NOMO-1 treated with dmso at 0.1 percent for 144 hours (cell line): ENCODE results near the gene SIRT1.
"Not testable (repeated sequence)": the region's sequence is repeated elsewhere in the genome, so short reads cannot be mapped to it uniquely, and the experiment has no call there.

Experiments
- DNase-seq: peaks from one replicate; lab custom pipeline; 2025; ENCODE audit not compliant: unreplicated experiment; lab: John Stamatoyannopoulos, UW

Gene SIRT1

DNA sequence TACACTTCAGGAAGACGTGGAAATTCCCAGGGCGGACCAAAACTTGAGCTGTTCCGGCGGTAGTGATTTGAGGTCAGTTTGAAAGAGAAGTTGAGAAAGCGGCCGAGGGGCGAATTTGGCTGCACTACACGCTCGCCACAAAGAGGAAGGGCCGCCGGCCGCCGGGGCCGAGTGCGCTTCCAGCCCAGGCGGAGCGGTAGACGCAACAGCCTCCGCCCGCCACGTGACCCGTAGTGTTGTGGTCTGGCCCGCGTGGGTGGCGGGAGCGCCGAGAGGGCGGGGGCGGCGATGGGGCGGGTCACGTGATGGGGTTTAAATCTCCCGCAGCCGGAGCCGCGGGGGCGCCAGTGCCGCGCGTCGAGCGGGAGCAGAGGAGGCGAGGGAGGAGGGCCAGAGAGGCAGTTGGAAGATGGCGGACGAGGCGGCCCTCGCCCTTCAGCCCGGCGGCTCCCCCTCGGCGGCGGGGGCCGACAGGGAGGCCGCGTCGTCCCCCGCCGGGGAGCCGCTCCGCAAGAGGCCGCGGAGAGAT lies at the start of gene SIRT1:
Gene SIRT1, plus strand, starts transcription at position 344 of the 529 bp plus-strand sequence. Its CDS starts 66 bp downstream, at position 410.
- DNase-seq, result peak; percentile 97

DNA sequence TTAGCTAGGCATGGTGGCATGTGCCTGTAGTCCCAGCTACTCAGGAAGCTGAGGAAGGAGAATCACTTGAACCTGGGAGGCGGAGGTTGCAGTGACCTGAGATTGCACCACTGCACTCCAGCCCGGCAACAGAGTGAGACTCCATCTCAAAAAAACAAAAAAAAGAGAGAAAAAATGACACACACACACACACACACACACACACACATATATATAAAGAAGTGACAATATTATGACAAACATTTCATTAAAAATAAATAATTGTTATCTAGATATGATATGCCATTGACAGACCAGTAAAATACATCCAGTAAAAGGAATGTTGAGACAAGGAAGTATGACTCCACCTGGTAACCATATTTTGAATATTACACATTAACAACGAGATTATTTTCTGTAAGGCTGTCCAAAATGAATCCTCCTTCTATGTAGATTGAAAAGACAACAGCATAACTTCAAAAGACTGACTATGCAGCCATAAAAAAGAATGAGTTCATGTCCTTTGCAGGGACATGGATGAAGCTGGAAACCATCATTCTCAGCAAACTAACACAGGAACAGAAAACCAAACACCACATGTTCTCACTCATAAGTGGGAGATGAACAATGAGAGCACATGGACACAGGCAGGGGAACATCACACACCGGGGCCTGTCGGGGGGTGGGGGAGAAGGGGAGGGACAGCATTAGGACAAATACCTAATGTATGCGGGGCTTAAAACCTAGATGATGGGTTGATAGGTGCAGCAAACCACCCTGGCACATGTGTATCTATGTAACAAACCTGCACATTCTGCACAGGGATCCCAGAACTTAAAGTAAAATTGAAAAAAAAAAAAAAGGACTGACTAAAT lies 48.7 kb upstream of the SIRT1 start:
- not testable (repeated sequence) for DNase-seq

DNA sequence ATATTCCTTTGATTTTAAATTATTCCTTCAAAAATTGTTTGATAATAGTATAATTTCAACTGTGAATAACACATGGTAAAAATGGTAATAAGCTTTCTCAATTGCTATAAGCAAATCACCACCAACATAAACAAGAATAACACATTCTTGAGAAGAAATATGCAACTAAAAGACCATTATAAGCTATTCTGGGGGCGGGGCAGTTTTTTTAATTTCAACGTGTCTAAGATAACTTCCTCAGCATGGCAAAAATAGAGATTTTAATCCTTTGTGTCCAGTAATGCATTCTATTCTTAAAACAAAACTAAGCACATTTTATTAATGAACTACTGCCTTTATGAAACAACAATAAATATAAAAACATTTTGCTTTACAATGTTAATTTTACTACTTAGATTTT lies 48.0 kb upstream of the SIRT1 start:
- no peak for DNase-seq

DNA sequence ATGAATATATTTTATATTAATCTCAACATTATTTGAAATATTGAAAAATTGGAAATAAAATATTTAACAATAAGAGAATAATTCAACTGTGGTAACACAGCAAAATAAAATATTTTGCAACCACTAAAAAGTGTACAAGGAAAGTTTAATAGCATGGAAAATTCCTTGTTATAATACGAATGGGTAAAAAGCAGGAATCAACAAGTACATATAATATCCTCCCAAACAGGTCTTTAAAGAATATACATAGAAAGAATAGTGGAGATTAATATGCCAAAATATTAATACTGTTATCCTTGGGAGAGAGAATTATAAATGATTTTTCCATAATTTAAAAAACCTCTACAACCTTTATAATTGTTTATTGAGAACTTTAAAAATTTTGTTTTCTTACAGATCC lies 47.5 kb upstream of the SIRT1 start:
- DNase-seq, result no peak

DNA sequence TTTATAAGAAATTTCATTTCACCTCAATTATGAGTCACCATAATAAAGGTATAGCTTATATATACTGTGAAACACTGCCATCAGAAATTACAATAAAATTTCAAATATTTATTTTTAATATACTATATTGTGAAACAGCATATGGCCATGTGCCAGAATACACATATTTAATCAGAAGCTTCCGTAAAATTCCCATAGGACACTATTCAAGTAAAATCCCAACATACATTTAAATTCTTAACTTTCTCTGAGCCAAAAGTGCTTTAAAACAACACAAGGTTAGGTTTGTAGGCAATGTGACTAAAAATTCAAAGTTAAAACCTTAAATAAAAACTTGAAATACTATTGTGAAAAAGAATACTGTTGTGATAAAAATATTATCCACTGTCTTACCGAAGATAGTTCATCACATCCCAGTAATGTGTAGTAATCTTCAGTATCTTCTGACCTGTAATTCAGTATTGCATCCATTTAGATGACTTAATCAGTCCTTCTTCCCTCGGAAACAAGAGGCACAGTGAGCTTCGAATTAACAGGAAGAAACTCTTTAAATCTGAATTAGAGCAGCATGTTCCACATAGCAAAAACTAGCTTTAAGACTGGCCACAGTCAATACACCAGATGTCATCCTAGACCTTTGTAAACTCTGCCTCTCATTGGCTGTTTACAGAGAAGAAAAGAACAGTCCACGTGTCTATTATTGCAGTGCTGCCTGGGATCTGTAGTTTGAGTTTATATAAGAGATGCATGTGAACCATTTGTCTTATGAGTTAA lies 46.7 kb upstream of the SIRT1 start, which contains the start of gene DNAJC12:
Gene DNAJC12, minus strand, starts transcription at position 648 of the 774 bp plus-strand sequence. Its CDS starts 177 bp downstream, at position 471.
- no peak for DNase-seq

DNA sequence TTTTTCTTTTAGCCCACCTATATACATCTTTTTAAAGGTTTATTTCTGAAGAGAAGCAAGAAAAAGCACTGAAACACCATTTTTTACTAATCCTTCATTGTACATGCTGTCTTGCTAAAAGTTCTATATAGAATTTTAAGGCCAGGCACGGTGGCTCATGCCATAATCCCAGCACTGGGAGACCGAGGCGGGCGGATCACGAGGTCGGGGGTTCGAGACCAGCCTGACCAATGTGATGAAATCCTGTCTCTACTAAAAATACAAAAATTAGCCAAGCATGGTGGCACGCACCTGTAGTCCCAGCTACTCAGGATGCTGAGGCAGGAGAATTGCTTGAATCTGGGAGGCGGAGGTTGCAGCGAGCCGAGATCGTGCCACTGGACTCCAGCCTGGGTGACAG lies 44.9 kb upstream of the SIRT1 start:
- DNase-seq, result not testable (repeated sequence)

DNA sequence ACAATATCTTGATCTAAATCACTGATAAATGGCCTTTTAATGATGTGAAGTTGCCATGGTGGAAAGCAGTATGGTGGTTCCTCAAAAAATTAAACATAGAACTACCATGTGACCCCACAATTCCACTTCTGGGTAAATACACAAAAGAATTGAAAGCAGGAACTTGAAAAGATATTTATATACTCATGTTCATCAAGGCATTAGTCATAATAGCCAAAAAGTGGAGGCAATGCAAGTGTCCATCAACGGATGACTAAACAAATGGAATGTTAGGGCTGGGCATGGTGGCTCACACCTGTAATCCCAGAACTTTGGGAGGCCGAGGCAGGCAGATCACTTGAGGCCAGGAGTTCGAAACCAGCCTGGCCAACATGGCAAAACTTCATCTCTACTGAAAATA lies 44.5 kb upstream of the SIRT1 start:
- DNase-seq, result no peak

- no peak for DNase-seq
Measured at GRCh38 chr10:67841737-67842136, 42.7 kb upstream of the SIRT1 start.

DNA sequence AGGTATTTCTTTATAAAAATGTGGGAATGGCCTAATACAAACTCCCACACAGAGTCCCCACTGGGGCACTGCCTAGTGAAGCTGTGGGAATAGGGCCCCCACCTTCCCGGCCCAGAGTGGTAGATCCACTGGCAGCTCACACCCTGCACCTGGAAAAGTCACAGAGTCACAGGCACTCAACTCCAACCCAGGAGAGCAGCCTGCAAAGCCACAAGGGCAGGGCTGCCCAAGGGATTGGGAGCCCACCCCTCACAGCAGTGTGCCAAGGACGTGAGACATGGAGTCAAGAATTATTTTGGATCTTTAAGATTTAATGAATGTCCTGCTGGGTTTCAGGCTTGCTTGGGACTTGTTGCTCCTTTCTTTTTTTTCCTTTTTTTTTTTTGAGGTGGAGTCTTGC lies 41.2 kb upstream of the SIRT1 start:
- no peak for DNase-seq

DNA sequence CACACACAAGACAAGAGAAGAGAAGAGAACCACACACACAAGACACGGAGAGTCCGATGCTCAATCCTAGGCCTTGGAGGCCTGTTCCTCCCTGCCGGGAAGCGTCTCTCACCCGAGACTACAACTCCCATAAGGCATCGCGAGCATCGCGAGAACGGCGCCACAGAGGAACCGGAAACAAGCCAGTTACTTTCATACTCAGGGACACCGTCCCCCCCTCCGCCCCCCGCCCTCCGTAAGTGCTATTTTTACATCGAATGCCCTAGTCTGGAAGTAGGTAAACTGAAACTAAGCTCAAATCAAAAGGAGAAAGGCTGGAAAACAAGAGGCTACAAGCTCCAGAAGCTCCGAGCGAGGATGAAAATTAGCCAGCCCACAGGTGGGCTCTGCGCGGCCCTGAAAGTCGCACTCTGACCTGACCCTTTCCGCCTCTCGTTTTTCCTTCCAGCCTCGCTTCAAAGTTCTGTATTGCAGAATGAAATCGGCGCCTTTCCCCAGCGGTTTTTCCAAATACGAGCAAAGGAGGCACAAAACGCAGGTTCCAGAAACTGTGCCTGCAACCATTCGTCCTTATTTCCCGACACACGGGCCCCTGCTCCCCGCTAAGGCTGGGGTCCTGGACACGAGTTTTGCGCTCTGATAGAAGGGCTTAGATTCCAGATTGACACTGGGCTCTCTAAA lies 35.0 kb upstream of the SIRT1 start:
- DNase-seq, result peak; percentile 82

DNA sequence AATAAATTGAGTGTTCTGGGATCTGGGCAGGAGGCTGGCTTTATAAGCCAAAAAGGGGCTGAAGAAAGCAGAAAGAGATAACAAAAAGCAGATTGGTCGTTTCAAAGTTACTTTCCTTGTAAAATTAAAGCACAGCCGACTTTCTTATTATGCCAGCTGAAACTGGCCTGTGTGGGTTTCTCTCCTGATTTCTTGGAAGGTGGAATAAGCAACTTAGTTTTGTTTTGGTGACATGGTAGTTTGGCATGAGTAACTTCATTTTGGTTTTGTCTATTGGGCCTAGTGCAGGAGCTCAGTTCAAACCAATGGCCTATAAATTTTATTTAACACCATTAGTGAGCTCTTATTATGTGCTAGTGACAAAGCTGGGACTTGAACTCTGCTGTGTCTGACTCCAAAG lies 33.3 kb upstream of the SIRT1 start:
- DNase-seq, result no peak

DNA sequence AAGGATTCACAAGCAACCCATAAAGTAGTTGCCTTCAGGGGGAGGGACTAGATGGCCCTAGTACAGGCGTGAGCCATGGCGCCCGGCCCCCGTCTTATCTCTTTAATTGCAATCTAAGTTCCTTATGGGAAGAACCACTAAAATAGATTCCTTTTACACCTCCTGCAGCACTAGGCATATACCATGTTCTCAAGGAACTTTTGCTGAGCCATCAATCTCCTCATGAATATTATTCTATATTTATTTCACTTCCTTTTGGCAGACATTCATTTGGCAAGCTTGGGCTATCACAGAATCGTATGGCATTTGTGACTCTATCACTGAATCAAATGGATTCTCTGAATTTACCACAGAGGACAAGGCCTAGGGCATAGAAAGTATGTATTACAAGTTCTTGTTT lies 31.7 kb upstream of the SIRT1 start:
- DNase-seq, result no peak

DNA sequence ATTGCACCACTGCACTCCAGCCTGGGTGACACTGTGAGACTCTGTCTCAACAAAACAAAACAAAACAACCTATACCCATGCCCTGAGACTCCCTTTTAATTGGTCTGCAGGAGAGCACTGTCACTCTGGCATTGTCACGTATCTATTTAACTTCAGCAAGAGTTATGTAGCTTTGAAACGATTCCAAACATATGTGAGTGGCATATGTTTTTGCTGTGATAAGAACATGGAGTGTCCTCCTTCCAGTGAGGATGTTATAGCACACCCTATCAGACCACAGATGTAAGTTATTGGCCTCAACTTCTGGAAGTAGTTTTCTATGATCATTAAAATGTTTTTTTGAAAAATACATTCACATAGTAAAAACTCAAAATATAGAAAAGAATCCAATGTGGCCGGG lies 30.9 kb upstream of the SIRT1 start:
- no peak for DNase-seq

GRCh38 chr10:67858971-67859370 lies 25.5 kb upstream of the SIRT1 start:
- DNase-seq, result no peak

- DNase-seq, result no peak
Measured at GRCh38 chr10:67861750-67862432, 22.6 kb upstream of the SIRT1 start.

DNA sequence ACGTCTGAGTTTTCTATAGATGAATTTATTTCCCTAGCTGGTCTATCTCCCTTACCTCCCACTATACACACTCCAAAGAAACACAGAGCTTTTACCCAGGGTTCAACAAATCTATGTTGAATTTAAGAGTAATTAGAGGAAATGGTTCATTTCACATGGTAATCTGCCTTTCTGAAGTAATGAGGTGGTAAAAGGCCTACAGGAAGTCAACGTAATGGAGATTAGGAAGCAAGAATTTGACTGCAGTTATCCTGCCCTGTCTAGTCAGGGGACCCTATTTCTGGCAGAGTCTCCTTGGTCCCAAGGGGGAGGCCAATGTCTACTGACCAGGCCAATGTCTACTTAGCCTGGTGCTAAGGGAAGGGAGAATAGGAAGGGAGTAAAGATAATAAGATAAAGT lies 21.4 kb upstream of the SIRT1 start:
- no peak for DNase-seq

DNA sequence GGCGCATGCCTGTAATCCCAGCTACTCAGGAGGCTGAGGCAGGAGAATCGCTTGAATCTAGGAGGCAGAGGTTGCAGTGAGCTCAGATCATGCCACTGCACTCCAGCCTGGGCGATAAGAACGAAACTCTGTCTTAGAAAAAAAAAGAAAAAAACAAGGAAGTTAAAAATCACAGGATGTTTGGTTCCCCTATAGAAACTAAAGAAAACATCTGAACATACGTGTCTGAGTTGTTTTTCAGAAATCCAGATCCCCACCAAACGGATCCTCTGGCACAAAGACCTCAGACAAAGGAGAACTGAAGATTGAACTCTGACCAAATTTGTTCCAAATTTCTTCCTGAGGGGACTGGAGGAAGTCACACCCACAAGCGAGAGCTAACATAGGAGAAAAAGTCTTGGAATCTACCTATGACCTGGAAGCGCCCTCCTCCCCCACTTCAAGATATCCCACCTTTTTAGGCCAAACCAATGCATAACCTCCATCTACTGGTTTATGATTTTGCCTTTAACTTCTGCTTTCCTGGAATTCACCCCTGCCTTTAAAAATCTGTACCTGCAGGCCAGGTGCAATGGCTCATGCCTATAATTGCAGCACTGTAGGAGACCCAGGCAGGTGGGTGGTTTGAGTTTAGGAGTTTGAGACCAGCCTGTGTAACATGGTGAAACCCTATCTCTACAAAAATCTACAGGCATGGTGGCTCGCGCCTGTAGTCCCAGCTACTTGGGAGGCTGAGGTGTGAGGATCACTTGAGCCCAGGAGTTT lies 19.7 kb upstream of the SIRT1 start:
- peak; percentile 48 for DNase-seq

- no peak for DNase-seq
Measured at GRCh38 chr10:67868132-67868531, 16.3 kb upstream of the SIRT1 start.

- DNase-seq, result no peak
Measured at GRCh38 chr10:67869996-67870395, 14.5 kb upstream of the SIRT1 start.
